Activated T-cell treated with anti-CD3 and anti-CD28 coated beads for 48 hours (primary cell): ENCODE measurements around the gene PHTF2.
A peak's percentile ranks its signal among the peaks of the same experiment; 100 is the strongest.

ENCODE experiments used
- DNase-seq: peaks from one replicate; pipeline ENCODE4 v3.0.0-alpha.2; 2020; ENCODE audit warnings: low read depth

The PHTF2 gene

GRCh38 chr7:77794000-77794399, 4.6 kb upstream of the PHTF2 start:
- no peak for DNase-seq

- no peak for DNase-seq
Observed at GRCh38 chr7:77796109-77796508, 2.5 kb upstream of the PHTF2 start.

GRCh38 chr7:77796960-77797359, 1.6 kb upstream of the PHTF2 start:
- no peak for DNase-seq

DNA sequence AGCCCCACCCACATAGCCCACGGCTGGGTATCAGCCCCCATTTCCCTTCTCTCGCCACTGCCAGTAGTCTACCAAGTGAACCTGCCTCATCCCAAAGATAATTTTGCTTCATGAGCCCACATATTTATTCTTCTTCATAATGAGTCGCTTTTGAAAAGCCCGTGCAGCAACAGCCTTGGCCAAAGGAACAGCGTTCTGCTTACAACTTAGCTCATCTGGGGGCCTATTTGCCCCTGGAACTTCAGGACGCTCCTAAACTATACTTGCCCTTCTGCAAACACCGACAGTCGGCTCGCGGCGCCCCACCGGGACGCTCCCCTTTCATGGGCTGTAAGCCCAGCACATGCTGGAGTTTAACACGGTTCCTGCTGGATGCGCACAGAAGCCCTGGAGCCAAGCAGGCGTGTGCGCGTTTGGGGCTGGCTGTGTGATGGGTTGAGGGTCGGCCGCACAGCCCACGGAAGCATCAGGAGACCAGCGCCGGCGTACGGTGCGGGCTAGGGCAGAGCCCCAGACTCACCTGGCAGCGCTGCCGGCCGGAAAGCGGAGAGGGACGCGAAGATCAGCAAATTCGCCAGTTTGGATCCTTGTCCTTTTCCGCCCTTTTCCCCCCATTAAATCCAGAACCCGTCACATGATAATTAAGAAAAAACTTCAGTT, 709 bp upstream of the PHTF2 start:
- DNase-seq: no peak

GRCh38 chr7:77799078-77799964, 748 bp downstream of the PHTF2 start:
- peak; percentile 18 for DNase-seq

DNA sequence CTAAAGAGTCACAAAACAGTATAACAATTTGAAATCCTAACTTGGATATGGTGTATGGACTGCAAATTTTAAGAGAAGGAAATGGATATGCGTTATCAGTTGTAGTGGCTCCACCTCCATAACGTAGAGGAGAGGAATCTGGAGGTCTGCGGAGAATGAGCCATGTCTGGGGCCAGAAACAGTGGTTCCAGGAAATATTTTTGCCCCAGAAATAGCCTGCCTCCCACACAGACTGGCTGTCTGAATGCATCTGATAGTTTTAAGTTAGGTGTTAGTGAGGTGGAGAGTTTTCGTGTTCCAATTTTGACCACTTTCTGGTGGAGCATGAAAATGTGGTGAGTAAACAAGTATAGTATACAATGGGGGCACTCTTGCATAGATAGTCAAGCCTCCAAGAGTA, 1.6 kb downstream of the PHTF2 start:
- DNase-seq: no peak

DNA sequence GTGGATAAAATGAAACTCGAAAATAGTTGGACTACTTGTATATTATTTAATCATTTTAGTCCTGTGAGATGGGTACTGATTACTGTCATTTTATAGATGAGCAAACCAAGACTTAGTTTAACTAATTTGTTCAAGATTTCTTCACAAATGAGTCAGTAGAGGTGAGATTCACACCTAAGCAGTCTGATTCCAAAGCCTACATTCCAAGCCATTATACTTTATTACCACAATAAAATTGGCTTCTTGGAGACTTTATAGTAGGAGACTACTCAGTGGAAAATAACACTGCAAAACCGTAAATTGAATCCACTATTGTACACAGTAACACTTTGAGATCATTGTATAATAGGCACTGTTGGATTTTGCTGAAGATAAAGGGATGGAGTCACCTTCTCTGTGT, 2.2 kb downstream of the PHTF2 start:
- DNase-seq: no peak

GRCh38 chr7:77802557-77803405, 4.2 kb downstream of the PHTF2 start:
- no peak for DNase-seq

DNA sequence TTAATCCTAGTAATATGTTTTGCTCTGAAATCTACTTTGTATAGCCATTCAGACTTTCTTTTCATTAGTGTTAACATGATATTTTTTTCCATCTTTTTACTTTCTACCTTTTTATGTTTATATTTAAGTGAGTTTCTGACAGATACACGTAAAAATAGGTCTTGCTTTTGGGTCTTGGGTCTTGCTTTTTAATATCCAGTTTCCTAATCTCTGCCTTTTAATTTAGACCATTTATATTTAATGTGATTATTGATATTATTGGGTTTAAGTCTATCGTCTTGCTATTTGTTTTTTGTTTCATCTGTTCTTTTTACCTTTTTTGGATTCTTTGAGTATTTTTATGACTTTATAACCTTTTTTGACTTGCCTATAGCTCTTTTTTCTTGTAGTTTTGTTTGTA, 7.9 kb downstream of the PHTF2 start:
- DNase-seq: no peak

- no peak for DNase-seq
Observed at GRCh38 chr7:77808517-77808916, 9.9 kb downstream of the PHTF2 start.

GRCh38 chr7:77811516-77812289, 13.1 kb downstream of the PHTF2 start:
- DNase-seq: no peak

GRCh38 chr7:77812290-77812685, 13.7 kb downstream of the PHTF2 start:
- DNase-seq: no peak

DNA sequence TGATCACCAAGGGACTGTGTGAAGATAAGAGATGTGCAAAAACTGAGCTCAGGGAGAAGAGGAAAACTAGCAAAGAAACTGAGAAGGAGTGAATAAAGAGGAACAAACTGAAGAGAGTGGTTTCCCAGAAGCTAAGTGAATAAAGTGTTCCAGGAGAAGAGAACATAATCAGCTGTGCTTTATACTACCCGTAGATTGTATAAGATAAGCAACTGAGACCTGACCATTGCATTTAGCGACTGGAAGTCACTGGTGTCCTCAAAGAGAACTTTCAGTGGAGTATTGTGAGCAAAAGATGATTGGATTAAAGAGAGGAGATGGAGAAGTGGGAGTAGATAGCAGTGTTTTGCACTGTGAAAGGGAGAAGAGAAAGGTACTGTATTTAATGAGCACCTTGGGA, 14.6 kb downstream of the PHTF2 start:
- DNase-seq: no peak

- DNase-seq: no peak
Observed at GRCh38 chr7:77819021-77819420, 20.4 kb downstream of the PHTF2 start.

GRCh38 chr7:77820967-77821366, 22.4 kb downstream of the PHTF2 start:
- DNase-seq: no peak

- no peak for DNase-seq
Observed at GRCh38 chr7:77822269-77822668, 23.7 kb downstream of the PHTF2 start.

DNA sequence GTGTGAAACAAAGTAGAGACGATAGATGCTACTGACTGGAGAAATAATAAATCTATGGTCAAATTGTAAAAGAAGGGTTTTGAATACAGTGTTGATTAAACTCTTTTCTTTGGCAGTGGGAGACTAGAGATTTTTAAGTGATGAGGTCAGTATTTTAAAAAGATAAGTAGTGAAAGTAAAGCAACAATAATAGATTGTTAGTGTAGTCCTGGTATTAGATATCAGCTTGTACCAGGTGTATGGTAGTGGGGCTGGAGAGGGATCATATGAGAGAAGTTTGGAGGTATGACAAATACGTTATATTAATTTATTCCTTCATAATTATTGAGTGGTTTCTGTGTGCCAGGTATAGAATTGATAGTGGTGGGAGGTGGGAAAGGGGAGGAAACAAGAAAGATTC, 25.2 kb downstream of the PHTF2 start:
- DNase-seq: no peak

- no peak for DNase-seq
Observed at GRCh38 chr7:77824636-77825035, 26.1 kb downstream of the PHTF2 start.

DNA sequence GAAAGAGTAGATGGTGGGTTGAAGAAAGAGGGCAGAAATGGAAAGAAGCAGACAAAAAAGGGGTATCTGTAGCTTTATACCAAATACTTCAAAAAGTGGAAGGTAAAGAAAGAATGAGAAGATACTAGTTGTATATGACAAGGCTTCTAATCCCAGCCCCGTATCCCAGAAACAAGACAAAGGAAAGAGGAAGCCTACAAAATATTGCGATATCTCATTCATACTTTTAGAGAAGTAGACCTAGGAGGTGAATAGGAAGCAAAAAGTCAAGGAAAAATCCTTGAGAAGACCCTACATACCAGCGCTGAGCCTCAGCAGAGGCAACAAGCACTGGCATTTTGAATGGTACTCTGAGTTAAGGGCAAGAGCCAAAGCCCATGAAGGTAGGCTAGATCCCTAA, 26.6 kb downstream of the PHTF2 start:
- DNase-seq: no peak

DNA sequence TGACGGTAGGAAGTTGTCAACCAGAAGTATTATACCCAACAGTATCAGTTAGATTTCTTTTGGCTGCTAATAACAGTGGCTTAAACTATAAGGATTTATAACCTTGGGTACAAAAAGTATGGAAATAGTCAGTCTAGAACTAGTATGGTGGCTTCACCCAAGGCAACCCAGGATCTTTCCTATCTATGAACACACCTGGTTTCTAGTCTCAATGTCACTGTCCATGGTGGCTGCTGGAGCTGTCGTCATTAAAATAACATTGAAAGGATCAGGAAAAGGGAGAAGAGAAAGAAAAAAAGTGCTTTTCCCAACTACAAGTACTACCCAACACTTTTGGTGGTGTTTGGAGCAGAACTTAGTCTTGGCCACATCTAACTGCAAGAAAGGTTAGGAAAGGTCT, 27.7 kb downstream of the PHTF2 start:
- no peak for DNase-seq

GRCh38 chr7:77827999-77828398, 29.4 kb downstream of the PHTF2 start:
- no peak for DNase-seq
